HG02938 (cell line): ENCODE measurements around the gene ARID3B.
"Not testable (repeated sequence)": the region's sequence is repeated elsewhere in the genome, so short reads cannot be mapped to it uniquely, and the experiment has no call there.

Experiments
- ATAC-seq: cut with Tn5 transposase; IDR thresholded peaks from one replicate; pipeline ENCODE4 v1.9.1; 2021; ENCODE audit warnings: mild to moderate bottlenecking, moderate library complexity; ENCODE audit not compliant: unreplicated experiment

ARID3B gene

DNA sequence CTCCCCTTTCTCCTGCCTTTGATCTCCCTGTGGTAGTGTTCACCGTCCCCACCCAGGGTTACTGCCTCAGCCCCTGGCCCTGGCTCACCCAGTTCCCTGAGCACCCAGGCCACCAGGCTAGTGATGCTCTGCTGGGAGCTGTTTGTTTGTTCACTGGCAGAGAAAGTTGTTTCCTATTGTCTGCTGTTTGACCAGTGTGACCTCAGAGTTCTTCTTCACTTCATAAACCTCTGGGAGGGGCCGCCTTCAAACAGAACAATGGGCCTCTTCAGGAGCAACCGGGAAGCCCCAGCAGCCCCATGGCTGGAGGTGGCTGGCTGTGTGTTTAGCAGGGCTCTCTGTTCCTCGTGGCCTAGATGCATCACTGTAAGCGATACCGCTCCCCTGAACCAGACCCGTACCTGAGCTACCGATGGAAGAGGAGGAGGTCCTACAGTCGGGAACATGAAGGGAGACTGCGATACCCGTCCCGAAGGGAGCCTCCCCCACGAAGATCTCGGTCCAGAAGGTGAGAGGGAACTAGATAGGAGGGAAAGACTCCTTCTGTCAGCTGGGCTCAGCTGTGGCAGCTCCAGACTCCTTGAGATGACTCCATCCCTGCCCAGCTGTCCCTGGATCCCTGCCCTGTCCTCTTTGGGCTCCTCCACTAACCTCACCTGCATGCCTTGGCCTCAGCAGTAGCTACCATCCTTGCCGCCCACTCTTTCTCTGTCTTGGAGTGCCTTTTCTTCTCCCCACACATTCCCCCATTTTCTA lies 78.0 kb downstream of the ARID3B start:
- no peak for ATAC-seq

DNA sequence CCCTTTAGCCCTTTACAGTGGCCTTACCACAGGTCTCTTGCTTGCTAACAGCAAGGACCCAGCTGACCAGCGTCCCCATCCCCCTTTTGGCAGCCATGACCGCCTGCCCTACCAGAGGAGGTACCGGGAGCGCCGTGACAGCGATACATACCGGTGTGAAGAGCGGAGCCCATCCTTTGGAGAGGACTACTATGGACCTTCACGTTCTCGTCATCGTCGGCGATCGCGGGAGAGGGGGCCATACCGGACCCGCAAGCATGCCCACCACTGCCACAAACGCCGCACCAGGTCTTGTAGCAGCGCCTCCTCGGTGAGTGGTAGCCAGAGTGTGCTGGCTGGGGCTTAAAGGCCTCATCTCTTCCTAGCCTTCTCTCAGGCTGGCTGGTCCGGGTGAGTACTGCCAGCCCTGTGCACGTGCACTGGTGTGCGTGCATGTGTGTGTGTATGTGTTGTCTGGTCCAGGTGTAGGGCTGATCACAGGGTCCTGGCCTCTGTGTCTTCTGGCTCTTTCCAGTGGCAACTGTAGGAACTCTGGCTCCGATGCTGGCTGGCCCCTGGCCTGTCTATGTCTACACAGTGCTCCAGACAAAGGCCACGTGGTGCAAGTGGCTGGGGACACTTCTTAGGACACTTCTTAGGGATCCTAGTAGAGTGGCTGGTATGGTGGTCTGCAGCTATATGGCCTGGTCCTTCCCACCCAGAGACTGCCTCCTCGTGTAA lies 79.1 kb downstream of the ARID3B start:
- no peak for ATAC-seq

GRCh38 chr15:74620636-74621545 lies 79.9 kb downstream of the ARID3B start:
- ATAC-seq: no peak

DNA sequence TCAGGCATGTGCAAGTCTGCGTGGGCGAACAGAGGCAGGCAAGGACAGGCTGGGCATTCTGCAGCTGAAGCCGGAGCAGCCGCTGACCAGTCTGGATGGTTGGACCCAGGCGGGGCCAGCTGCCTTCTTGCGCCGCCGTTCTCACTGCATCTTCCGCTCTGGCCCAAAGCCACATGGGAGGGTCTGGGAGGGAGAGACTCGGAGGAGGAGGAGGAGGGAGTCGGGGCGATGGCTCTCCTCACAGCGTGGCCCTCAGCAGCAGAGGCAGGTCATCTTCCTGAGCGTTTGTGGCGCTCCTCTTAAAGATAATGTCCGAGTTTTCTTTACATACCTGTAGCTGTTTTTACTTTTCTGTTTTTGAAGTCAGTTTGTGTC lies 80.5 kb downstream of the ARID3B start:
- no peak for ATAC-seq

- ATAC-seq: no peak
These were observed 80.9 kb downstream of the ARID3B start for GRCh38 chr15:74621936-74622335.

- ATAC-seq: no peak
These were observed 81.7 kb downstream of the ARID3B start for GRCh38 chr15:74622758-74623157.

DNA sequence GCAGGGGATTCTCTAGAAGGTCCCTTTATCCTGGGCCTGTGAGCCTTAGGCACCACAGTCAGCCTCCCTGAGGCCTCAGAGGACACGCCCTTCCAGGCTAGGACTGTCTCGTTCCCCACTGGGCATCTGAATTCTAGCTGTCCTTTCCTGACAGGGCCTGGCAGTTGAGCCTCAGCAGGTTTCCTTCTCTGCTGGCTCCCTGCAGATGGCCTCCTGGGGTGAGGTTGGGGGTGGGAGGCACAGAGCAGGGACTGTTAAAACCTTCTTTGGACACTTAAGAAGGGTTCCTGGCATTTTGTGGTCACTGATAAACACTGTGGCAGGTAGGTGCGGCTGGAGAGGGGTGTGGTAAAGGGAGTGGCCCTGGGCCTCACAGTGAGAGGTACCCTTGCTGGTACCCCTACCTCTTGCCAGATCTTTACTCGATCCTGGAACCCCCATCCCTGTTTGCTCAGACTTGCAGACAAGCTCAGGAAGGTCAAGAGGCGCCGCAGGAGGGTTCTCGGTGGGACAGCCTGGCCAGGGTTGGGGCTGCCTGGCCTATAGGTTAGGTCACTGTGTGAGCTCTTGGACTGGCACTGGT lies 83.1 kb downstream of the ARID3B start:
- ATAC-seq: no peak

DNA sequence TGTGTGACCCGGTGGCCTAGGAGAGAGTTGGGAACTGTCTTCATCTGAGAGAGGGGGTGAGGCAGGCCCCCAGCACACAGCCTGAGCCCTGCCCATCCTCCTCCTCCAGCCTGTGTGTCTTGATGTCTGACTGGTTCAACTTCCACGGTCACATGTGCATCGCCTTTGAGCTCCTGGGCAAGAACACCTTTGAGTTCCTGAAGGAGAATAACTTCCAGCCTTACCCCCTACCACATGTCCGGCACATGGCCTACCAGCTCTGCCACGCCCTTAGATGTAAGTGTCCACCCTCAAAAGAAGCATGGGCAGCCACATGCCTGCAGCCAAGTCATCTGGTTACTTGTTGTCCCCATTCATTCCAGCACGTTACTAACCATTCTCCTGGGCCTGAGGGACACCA lies 84.7 kb downstream of the ARID3B start:
- no peak for ATAC-seq

DNA sequence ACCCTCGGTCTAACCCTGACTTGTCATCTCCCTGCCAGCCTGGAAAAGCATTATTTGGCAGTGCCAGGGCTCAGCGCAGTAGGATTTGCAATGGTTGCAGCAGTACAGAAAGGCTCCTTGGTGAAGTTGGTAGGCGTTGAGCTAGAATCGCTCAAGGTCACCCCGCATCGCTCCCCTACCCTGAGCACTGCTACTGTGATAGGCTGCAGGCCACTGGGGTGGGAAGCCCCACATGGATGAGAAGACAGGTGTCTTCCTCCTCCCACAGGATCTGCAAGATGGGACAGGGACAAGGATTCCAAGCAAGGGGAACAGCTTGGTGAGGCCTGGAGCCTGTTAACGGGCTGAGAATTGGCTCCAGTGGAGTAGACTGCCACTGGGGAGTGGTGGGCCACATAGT lies 85.3 kb downstream of the ARID3B start:
- no peak for ATAC-seq

- no peak for ATAC-seq
These were observed 86.0 kb downstream of the ARID3B start for GRCh38 chr15:74626752-74627692.

- no peak for ATAC-seq
These were observed 86.7 kb downstream of the ARID3B start for GRCh38 chr15:74627766-74628165.

- no peak for ATAC-seq
These were observed 87.2 kb downstream of the ARID3B start for GRCh38 chr15:74628199-74628598.

- ATAC-seq: no peak
These were observed 87.9 kb downstream of the ARID3B start for GRCh38 chr15:74628949-74629348.

- not testable (repeated sequence) for ATAC-seq
These were observed 88.7 kb downstream of the ARID3B start for GRCh38 chr15:74629696-74630095.

DNA sequence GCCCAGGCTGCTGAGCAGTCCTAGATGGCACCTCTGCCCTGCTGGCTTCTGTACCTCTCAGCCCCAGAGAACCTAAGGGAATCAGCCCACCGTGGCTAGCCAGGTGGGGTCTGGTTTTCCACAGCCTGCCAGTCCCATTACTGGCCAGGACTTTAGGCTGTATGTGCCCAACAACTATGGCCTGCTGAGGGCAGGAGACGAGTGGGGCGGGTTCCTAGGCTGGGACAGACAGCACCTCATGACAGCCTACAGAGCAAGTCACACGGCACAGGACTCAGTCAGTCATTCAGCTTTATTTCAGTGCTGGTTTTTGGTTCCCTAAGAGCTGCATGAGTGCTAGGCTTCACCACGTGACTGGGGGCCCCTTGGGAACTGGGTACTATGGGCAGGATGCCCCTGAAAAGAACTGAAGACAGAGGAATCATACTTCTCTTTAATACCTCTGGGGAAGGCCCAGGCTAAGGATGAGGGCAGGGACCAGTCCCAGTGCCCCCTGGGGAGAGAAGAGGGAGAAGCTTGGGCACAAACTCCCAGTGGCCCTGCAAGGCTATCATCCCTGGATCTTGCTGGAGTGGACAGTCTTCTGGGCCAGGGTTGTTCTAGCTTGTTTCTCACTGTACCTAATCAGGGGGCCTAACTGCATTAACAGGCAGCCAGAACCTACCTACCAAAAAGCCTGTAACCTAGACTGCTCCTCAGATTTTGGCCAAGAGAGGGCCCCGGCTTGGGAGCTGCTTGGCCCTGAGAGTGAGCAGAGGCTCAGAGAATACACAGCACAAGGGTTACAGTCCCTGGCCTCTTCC lies 89.5 kb downstream of the ARID3B start:
- ATAC-seq: no peak

GRCh38 chr15:74631087-74631385 lies 90.0 kb downstream of the ARID3B start:
- ATAC-seq: no peak

DNA sequence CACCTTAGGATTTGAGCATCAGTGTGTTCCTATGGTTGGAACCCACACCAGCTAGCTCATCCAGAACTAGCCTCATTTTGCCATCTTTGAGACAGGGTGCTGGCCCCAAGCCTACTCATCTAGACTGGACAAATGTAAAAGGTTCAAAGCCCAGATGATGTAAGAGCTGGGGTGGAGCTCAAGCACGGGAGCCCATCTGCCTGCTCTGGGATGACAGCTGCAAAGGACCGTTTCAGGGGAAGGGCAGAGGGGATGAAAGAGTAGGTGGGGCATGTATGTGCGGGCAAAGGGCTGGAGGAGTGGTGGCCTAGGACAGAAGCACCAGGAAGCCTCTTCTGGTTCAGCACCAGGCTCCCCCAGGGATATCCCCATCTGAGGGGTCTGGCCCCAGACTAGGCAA lies 90.4 kb downstream of the ARID3B start:
- ATAC-seq: no peak

DNA sequence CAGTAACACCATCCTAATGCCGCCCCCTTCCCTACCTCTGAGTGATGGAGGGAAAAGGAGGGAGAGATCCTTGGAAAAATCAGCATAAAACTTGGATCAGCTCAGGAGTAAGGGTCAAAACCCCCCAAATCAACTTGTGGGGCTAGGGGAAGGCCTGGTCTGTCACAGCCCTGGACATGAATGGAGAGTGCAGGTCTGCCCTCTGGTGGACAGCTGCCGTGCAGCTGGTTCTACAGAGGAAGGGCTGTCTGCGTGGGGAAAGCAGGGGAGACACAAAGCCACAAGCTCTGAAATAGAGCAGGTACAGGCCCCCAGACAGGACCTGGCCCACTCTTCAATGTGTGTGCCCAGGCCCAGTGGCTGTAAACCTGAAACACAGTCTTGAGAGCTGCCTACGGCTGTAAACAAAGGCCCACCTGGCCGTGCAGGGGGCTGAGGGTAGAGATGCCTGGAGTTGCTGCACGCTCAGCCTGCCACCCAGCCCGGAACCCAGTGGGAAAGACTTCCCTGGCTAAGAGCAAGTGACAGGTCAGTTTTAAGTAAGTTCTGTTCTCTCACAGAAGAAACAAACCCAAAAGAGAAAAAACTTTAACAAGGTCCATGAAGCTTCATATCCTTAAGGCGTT lies 91.0 kb downstream of the ARID3B start:
- no peak for ATAC-seq

GRCh38 chr15:74632601-74633000 lies 91.6 kb downstream of the ARID3B start:
- no peak for ATAC-seq
